Measurements from ENCODE around the gene UCP3.

DNA sequence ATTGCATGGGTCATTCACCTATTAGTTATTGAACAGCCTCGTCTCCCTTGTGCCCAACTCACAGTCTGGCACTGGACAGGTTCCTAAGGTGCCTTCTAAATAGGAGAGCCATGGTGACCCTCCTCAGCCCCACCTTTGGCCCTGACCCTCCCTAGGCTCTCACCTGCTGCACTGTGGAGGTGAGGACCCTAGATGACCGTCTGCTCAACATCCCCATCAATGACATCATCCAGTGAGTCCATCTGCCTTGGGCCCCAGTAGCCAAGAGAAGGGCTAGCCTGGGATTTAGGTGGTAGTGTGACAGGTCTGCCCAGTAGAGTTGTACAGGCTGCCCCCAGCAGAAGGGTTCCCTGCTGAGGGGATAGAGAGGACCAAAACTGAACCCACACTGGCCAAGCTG is 39.8 kb downstream of the UCP3 start:
- TF ChIP-seq TAF1 (IDR thresholded peaks at IDR 0.05; ENCODE audit: low read depth) (no peak), YY1 (IDR thresholded peaks at IDR 0.05; ENCODE audit: low read depth) (no peak)
